ENCODE measurements around the gene CERS4.

DNA sequence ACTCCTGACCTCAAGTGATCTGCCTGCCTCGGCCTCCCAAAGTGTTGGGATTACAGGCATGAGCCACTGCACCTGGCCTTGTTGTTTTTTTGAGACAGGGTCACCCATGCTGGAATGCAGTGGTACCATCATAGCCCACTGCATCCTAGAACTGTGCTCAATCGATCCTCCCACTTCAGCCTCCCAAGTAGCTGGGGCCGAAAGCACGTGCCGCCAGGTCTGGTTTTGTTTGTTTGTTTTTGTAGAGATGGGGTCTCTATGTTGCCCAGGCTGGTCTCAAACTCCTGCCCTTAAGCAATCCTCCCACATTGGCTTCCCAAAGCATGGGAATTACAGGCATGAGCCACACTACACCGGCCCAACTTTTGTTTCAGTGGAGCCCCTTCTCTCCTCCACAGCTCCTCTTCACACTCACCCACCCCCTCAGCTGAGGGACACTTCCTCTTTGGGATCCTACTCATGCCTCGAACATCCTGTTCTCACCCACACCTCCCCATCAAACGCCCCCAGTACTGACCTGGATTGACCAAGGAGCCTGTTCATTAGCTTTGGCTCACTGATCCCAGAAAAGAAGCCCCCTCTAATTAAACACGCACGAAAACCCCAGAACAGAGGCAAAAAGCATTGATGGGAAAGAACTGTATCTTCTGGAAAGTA is 12.8 kb upstream of the CERS4 start:
- no peak for TF ChIP-seq EZH2 (IDR thresholded peaks at IDR 0.05; ENCODE audit: borderline replicate concordance, low read depth, low read length, severe bottlenecking)
- no peak for TF ChIP-seq MYC (IDR thresholded peaks at IDR 0.05; ENCODE audit: low read depth, low read length)
- no peak for TF ChIP-seq JUN (IDR thresholded peaks at IDR 0.05; ENCODE audit: borderline replicate concordance, insufficient read depth, insufficient read length, low read depth)
- TF ChIP-seq, protein P1, sequence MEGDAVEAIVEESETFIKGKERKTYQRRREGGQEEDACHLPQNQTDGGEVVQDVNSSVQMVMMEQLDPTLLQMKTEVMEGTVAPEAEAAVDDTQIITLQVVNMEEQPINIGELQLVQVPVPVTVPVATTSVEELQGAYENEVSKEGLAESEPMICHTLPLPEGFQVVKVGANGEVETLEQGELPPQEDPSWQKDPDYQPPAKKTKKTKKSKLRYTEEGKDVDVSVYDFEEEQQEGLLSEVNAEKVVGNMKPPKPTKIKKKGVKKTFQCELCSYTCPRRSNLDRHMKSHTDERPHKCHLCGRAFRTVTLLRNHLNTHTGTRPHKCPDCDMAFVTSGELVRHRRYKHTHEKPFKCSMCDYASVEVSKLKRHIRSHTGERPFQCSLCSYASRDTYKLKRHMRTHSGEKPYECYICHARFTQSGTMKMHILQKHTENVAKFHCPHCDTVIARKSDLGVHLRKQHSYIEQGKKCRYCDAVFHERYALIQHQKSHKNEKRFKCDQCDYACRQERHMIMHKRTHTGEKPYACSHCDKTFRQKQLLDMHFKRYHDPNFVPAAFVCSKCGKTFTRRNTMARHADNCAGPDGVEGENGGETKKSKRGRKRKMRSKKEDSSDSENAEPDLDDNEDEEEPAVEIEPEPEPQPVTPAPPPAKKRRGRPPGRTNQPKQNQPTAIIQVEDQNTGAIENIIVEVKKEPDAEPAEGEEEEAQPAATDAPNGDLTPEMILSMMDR (IDR thresholded peaks at IDR 0.05; ENCODE audit: extremely low read depth in 1 of 2, insufficient read depth in 1 of 2, low read depth in 1 of 2, low read length in 2 of 2): no peak
- TF ChIP-seq POLR2A (IDR thresholded peaks at IDR 0.05; ENCODE audit: low read depth, low read length): no peak
- TF ChIP-seq GATA2 (IDR thresholded peaks at IDR 0.05; ENCODE audit: insufficient read depth, insufficient read length, low read depth, low read length): no peak
- no peak for TF ChIP-seq FOS (IDR thresholded peaks at IDR 0.05; ENCODE audit: borderline replicate concordance, insufficient read depth, low read length)
- TF ChIP-seq, protein P2, sequence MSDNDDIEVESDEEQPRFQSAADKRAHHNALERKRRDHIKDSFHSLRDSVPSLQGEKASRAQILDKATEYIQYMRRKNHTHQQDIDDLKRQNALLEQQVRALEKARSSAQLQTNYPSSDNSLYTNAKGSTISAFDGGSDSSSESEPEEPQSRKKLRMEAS (IDR thresholded peaks at IDR 0.05; ENCODE audit: insufficient read depth, insufficient read length): no peak
